Activated T-cell treated with anti-CD3 and anti-CD28 coated beads for 24 hours (primary cell): ENCODE results near the gene LRRC14B.

Experiments
- DNase-seq: peaks from one replicate; pipeline ENCODE4 v3.0.0-alpha.2; 2020; ENCODE audit warnings: low read depth

Gene LRRC14B

DNA sequence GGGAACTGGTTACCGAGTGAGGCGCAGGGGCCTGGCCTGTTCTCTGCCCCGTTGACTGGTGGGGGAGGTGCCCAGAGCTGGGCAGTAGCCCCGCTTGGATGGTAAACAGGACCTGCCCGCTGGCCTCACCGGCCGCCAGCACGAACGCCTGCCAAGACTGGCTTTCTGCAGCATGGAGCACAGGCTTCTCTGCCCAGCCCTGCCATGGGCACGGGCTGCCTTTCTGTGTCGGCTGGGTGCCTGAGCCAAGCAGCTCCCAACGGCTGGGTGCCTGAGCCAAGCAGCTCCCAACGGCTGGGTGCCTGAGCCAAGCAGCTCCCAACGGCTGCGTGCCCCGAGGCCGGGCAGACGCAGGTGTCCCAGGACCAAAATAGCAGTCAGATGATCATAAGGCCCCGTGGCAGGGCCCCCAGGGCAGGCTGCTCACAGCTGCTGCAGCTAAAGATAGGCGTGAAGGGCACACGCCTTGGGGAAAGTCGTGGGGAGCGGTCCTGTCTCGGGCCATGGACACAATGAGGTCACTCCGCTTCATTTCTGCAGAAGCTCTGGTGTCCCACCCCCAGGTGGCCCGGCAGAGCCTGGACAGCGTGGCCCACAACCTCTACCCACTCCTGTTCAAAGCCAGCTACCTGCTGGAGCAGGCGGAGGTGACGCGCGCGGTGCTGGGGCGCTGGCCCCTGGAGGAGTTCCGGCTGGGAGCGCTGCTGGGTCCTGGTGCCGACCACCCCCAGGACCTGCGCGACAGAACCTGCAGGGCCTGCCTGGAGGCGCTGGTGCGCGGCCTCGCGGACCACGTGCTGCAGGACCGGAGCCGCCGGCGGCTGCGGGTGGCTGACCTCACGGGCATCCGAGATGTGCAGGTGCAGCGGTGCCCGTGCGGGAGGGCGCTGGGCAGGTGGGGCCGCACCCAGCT, at the start of gene LRRC14B:
Gene LRRC14B (plus strand): TSS at position 460 of the 913 bp plus-strand sequence. CDS start 44 bp downstream, at position 504.
- DNase-seq: no peak

DNA sequence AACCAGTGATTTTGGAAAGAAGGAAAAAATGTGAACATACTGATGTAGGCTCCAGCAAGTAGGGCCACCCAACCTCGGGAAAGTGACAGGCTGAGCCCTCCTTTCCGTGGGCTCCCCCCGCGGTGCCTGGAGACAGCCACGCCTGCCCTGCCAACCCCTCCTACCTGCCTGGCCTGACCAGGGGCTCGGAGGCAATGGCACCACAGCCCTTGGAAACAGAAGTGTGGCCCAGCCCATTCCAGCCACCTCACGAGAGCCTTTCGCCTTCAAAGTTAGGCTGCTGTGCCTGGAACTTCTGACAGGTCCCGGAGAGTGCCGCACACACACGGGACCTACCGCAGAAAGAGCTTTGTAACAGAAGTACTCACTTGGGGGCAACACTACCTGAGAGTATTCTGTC, 49.5 kb upstream of the LRRC14B start:
- DNase-seq: no peak

DNA sequence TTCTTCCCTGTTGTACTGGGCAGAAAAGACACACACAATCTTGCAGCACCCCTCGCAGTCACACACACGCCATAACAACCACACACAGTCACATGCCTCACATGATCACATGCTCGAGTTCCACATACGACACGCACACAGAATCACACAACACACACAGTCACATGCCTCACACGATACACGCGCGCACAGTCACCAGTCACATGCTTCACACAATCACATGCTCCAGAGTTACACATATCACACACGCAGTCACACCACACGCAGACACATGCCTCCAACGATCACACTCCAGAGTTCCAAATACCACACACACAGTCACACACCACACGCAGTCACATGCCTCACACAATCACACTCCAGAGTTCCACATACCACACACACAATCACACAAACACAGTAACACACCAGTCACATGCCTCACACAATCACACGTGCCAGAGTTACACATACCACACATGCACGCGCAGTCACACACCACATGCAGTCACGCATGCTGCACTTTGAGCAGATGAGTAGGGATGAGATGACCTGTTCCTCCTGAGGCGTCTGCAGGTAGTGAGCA, 49.0 kb upstream of the LRRC14B start:
- no peak for DNase-seq

DNA sequence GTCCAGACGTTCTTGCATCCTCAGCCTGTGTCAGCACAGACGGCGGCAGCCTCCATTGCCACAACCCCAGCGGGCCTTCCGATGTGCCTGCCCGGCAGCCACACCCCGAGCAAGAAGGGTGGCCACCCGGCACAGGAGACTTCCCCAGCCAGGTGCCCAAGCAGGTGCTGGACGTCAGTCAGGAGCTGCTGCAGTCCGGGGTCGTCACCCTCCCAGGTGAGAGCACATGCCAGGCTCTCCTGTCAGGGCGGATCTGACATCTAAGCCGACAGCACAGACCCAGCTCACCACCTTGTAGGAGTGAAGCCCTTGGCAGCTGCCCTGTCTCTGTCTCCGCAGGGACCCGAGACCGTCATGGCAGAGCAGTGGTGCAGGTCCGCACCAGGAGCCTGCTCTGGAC, 48.3 kb upstream of the LRRC14B start:
- no peak for DNase-seq

GRCh38 chr5:144941-145340, 46.4 kb upstream of the LRRC14B start:
- no peak for DNase-seq

- no peak for DNase-seq
These were observed 45.5 kb upstream of the LRRC14B start for GRCh38 chr5:145585-146323.

DNA sequence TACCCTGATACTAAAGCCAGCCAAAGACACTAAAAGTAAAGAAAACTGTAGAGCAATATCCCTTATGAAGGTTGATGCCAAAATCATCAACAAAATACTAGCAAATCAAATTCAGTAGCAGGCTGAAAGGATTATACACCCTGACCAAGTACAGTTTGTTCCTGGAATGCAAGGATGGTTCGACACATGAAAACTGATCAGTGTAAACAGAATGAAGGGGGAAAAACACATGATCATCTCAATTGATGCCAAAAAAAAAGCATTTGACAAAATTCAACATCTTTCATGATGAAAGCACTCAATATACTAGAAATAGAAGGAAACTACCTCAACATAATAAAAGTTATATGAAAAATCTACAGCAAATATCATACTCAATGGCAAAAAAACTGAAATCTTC, 43.5 kb upstream of the LRRC14B start:
- no peak for DNase-seq

- no peak for DNase-seq
These were observed 41.4 kb upstream of the LRRC14B start for GRCh38 chr5:149745-150485.

GRCh38 chr5:150746-151145, 40.5 kb upstream of the LRRC14B start:
- no peak for DNase-seq

DNA sequence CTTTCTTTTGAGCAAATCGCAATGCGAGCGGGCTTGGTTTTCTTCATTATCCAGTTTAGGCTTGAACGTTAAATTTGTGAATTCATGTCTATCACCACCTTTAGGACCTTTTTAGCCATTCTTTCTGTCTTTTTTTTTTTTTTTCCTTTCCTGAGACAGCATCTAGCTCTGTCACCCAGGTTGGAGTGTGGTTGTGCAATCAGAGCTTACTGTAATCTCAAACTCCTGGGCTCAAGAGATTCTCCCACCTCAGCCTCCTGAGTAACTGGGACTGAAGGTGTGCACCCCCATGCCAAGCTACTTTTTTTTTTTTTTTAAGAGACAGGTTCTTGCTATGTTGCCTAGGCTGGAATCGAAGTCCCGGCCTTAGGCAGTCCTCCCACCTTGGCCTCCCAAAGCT, 39.2 kb upstream of the LRRC14B start:
- DNase-seq: no peak

DNA sequence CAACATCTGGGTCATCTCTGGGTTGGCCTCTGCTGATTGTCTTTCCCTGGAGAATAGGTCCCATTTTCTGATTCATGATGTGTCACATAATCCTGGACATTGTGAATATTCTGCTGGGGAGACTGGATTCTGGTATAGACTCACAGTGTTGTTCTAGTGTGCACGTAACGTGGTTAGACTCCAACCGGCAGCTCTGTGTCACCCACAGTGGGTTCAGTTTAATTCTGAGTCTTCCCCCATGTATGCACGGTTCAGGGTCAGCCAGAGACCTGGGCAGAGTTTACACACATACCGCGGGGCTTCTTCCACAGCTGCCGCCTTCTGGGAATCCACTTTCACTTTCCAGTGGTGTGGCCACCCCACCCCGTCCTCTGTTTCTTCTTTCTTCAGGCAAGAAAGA, 38.0 kb upstream of the LRRC14B start:
- DNase-seq: no peak

GRCh38 chr5:154236-154635, 37.1 kb upstream of the LRRC14B start:
- no peak for DNase-seq

- no peak for DNase-seq
These were observed 36.5 kb upstream of the LRRC14B start for GRCh38 chr5:154826-155225.

- no peak for DNase-seq
These were observed 35.5 kb upstream of the LRRC14B start for GRCh38 chr5:155651-156410.

GRCh38 chr5:156411-157072, 34.8 kb upstream of the LRRC14B start:
- DNase-seq: no peak

GRCh38 chr5:157126-157715, 34.1 kb upstream of the LRRC14B start:
- no peak for DNase-seq

- DNase-seq: no peak
These were observed 33.5 kb upstream of the LRRC14B start for GRCh38 chr5:157801-158200.

GRCh38 chr5:158807-159447, 32.4 kb upstream of the LRRC14B start:
- no peak for DNase-seq

GRCh38 chr5:159448-160172, 31.7 kb upstream of the LRRC14B start:
- DNase-seq: no peak
